ENCODE measurements around the gene AJM1.
"Not testable (repeated sequence)": the region's sequence is repeated elsewhere in the genome, so short reads cannot be mapped to it uniquely, and the experiment has no call there.

AJM1 gene

DNA sequence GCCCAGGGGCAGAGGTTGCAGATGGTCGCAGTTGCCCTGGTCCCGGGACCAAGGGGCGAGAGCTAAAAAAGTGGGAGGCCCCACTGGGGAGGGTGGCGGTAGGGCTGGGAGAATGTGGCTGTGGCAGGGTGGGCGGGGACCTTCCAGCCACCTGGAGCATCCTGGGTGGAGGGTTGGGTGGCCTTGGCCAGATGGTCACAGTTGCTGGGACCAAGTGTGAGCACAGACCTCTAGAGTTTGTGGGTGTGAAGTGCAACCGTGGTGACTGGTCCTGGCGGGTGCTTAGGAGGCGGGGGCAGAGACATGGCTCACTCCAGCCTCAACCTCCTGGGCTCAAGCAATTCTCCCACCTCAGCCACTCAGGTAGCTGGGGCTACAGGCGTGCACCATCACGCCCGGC lies 38.4 kb downstream of the AJM1 start:
- DNase-seq (ENCODE audit: low read depth in 2 of 2), result no peak

GRCh38 chr9:136881691-136882108 lies 39.4 kb downstream of the AJM1 start:
- peak; percentile 40 to 52 for DNase-seq (ENCODE audit: low read depth in 2 of 2)

GRCh38 chr9:136882109-136882946 lies 40.0 kb downstream of the AJM1 start:
- DNase-seq (ENCODE audit: low read depth in 2 of 2), result peak; percentile 81 to 85

DNA sequence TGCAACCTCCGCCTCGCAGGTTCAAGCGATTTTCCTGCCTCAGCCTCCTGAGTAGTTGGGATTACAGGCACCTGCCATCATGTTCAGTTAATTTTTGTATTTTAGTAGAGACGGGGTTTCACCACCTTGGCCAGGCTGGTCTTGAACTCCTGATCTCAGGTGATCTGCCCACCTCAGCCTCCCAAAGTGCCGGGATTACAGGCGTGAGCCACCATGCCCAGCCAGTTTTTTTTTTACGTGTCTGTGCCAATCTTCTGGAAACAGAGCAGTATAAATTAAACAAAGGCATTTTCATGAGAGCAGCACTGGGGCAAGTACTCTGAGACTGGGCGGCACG lies 40.6 kb downstream of the AJM1 start:
- not testable (repeated sequence) for DNase-seq (ENCODE audit: low read depth in 2 of 2)

DNA sequence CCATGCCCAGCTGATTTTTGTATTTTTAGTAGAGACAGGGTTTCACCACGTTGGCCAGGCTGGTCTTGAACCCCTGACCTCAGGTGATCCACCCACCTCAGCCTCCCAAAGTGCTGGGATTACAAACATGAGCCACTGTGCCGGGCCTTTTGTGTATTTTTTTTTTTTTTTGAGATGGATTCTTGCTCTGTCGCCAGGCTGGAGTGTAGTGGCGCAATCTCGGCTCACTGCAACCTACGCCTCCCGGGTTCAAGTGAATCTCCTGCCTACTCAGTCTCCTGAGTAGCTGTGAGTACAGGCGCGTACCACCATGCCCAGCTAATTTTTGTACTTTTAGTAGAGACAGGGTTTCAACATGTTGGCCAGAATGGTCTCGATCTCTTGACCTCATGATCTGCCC lies 41.4 kb downstream of the AJM1 start:
- DNase-seq (ENCODE audit: low read depth in 2 of 2), result not testable (repeated sequence)

DNA sequence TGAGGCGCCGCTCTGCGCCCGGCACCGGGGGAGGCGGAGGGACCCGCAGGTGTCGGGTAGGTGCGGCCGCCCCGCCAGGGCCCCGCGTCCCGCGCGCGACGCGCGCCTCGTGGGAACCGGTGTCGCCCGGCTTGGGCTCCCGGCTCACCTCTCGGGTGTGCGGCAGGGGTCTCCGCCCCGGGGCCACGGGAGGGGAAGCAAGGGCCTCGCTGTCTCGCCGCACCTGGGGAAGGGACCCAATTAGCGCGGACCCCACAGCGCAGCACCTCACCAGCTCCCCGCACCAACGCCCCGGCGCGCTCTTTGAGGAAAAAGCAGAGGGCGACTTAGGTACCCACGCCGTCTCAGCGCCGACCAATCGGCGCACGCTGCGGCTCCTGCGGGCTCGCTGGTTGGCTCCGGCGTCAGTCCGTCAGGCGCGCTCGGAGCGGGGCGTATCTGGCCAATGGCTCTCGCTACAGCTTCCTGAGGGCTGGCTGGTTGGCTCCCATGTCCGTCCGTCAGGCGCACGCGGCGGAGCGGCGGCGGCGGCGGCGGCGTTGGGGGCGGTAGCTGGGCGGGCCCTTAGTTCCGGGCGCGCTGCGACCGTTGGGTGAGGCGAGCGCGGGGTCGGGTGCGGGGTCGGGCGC lies 43.8 kb downstream of the AJM1 start, which contains the start of gene TRAF2:
Gene TRAF2, plus strand, starts transcription at position 567 of the 629 bp plus-strand sequence. CDS start 12,225 bp downstream, outside the sequence.
- peak; percentile 93 to 96 for DNase-seq (ENCODE audit: low read depth in 2 of 2)

DNA sequence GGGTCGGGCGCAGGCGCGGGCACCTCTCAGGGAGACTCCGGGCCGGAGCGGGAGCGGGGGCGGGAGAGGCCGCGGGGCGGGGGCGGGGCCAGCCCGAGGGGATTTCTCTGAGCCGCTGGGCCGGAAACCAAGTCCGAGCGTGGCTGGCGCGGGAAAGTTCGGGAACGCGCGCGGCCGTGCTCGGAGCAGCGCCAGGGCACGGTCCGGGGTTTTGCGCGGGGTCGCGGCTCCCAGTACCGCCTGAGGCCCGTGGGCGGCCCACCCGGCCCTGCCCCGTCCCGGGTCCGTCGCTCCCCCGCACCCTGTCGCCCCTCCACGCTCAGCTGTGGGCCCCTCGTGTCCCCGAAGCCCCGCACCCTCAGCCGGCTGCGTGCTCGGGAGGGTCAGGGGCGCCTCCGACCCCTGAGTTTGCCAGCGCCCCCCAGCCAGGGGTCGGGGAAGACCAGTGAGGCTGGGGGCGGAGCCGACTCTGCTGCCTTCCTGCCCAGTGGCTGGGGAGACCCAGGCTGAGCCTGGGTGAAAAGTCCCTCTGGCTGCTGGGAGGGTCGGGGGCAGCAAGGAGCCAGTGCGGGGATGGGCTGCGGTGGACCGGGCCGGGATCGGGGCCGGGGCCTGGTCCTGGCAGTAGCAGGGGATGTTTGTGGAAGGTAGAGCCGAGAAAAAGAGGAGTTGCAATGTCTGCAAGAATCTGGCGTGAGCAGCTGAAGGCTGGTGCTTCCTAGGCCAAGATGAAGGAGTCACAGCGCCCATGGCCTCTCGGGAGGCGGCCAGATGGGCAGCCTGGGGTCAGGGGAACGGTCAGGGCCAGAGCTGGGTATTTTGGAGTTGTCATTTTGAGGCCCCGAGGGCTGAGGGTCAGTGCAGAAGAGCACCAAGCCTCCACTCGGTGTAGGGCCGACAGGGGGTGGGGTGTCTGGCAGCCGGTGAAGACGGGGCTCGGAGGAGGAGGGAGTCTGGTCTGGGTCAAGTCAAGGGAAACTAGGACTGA lies 44.6 kb downstream of the AJM1 start:
- DNase-seq (ENCODE audit: low read depth in 2 of 2), result no peak

GRCh38 chr9:136888454-136888853 lies 46.2 kb downstream of the AJM1 start:
- no peak for DNase-seq (ENCODE audit: low read depth in 2 of 2)

- no peak for DNase-seq (ENCODE audit: low read depth in 2 of 2)
Observed at GRCh38 chr9:136889858-136890257, 47.6 kb downstream of the AJM1 start.

GRCh38 chr9:136890661-136891060 lies 48.4 kb downstream of the AJM1 start:
- DNase-seq (ENCODE audit: low read depth in 2 of 2), result no peak
